GM23338 (cell line): Measurements from ENCODE around the gene TTPAL. TPM values are rescaled to one million over a fixed set of nuclear protein-coding genes. Genes with fewer than 3 reads are reported as not detected.

ENCODE experiments used
- ATAC-seq: fragments of 200-7000 bp; cut with Tn5 transposase; 3 replicates; pipeline ENCODE4 v1.9.1; 2020
- DNase-seq: peaks from one replicate; pipeline ENCODE4 v3.0.0-alpha.2; 2015; ENCODE audit warnings: low spot score
- H2AFZ ChIP-seq: fragments of 200-600 bp; sonication (generic); 2 replicates; pipeline ENCODE4 v1.8.0; 2016; ENCODE audit warnings: antibody characterized with exemption, mild to moderate bottlenecking, moderate library complexity
- H3F3A ChIP-seq: fragments of 200-600 bp; sonication (generic); replicated peaks from 2 replicates; pipeline ENCODE4 v1.8.0; 2017; ENCODE audit warnings: antibody characterized with exemption, mixed run types, low read depth
- H3K27ac ChIP-seq: fragments of 200-600 bp; sonication (generic); 2 replicates; pipeline ENCODE4 v1.6.1; 2016; ENCODE audit warnings: low read depth
- H3K27me3 ChIP-seq: fragments of 200-600 bp; sonication (generic); 2 replicates; pipeline ENCODE4 v1.8.0; 2016; ENCODE audit warnings: mild to moderate bottlenecking, mixed run types, moderate library complexity; ENCODE audit not compliant: insufficient read depth
- H3K36me3 ChIP-seq: fragments of 200-600 bp; sonication (generic); 2 replicates; pipeline ENCODE4 v1.8.0; 2016; ENCODE audit warnings: mild to moderate bottlenecking; ENCODE audit not compliant: insufficient read depth
- H3K4me1 ChIP-seq: fragments of 200-600 bp; sonication (generic); 2 replicates; pipeline ENCODE4 v1.8.0; 2016; ENCODE audit warnings: mild to moderate bottlenecking, moderate library complexity; ENCODE audit not compliant: insufficient read depth
- H3K4me2 ChIP-seq: fragments of 200-600 bp; sonication (generic); 2 replicates; pipeline ENCODE4 v1.7.1; 2017; ENCODE audit warnings: mixed run types
- H3K4me3 ChIP-seq: fragments of 200-600 bp; sonication (generic); 2 replicates; pipeline ENCODE4 v1.6.1; 2016; ENCODE audit warnings: mixed run types
- H3K79me2 ChIP-seq: fragments of 200-600 bp; sonication (generic); replicated peaks from 2 replicates; pipeline ENCODE4 v1.8.0; 2017; ENCODE audit warnings: mild to moderate bottlenecking; ENCODE audit not compliant: insufficient read depth
- H3K9me2 ChIP-seq: fragments of 200-600 bp; sonication (generic); 2 replicates; pipeline ENCODE4 v1.8.0; 2017; ENCODE audit not compliant: insufficient read depth
- H4K20me1 ChIP-seq: fragments of 200-600 bp; sonication (generic); replicated peaks from 2 replicates; pipeline ENCODE4 v1.8.0; 2017; ENCODE audit warnings: mild to moderate bottlenecking; ENCODE audit not compliant: insufficient read depth
- H3K27ac Mint-ChIP-seq: 2 replicates; pipeline ENCODE4 v1.8.0; 2020; ENCODE audit warnings: inconsistent platforms, mild to moderate bottlenecking, moderate library complexity, mixed read lengths
- H3K27me3 Mint-ChIP-seq: 3 replicates; pipeline ENCODE4 v1.8.0; 2022; ENCODE audit warnings: low read depth, mild to moderate bottlenecking, moderate library complexity, mixed read lengths, inconsistent platforms; ENCODE audit not compliant: insufficient read depth, poor library complexity
- H3K36me3 Mint-ChIP-seq: 3 replicates; pipeline ENCODE4 v1.8.0; 2021; ENCODE audit warnings: low read depth, mild to moderate bottlenecking, inconsistent platforms, moderate library complexity, mixed read lengths
- H3K4me1 Mint-ChIP-seq: 3 replicates; pipeline ENCODE4 v1.8.0; 2020; ENCODE audit warnings: mild to moderate bottlenecking, inconsistent platforms, mixed read lengths
- H3K4me3 Mint-ChIP-seq: 3 replicates; pipeline ENCODE4 v1.8.0; 2021; ENCODE audit warnings: moderate library complexity, mild to moderate bottlenecking, inconsistent platforms, mixed read lengths
- H3K9me3 Mint-ChIP-seq: 3 replicates; pipeline ENCODE4 v1.8.0; 2020; ENCODE audit warnings: moderate library complexity, mild to moderate bottlenecking, inconsistent platforms, mixed read lengths
- CREB1 ChIP-seq: fragments of 250-450 bp; sonication (Bioruptor Pico); IDR thresholded peaks from 2 replicates; pipeline ENCODE4 v1.5.0; 2020; ENCODE audit warnings: low read depth, mild to moderate bottlenecking, moderate library complexity
- CTCF ChIP-seq, 2 experiments: fragments of 200-600 bp in 1 of 2; sonication (generic) in 1 of 2; conservative IDR thresholded peaks; 2 replicates each; pipeline versions ENCODE4 v1.5.1 to v1.6.1; 2016 to 2017; ENCODE audit warnings: antibody characterized with exemption in 2 of 2, low read depth in 2 of 2, mild to moderate bottlenecking in 2 of 2, moderate library complexity in 1 of 2
- ETS1 ChIP-seq: IDR thresholded peaks from 2 replicates; pipeline ENCODE4 v1.6.1; 2016; ENCODE audit warnings: antibody characterized with exemption
- EZH2 ChIP-seq: fragments of 200-600 bp; sonication (generic); IDR thresholded peaks from one replicate; pipeline ENCODE4 v1.8.0; 2017; ENCODE audit warnings: antibody characterized with exemption, mild to moderate bottlenecking, low read depth; ENCODE audit not compliant: unreplicated experiment
- EZH2phosphoT487 ChIP-seq: fragments of 200-600 bp; sonication (generic); IDR thresholded peaks from one replicate; pipeline ENCODE4 v1.8.1; 2018; ENCODE audit warnings: antibody characterized with exemption; ENCODE audit not compliant: unreplicated experiment
- JUNB ChIP-seq: IDR thresholded peaks from one replicate; pipeline ENCODE4 v1.6.1; 2016; ENCODE audit warnings: antibody characterized with exemption; ENCODE audit not compliant: unreplicated experiment
- NANOG ChIP-seq: IDR thresholded peaks from 2 replicates; pipeline ENCODE4 v1.6.1; 2016; ENCODE audit warnings: antibody characterized with exemption, borderline replicate concordance
- POLR2AphosphoS5 ChIP-seq: IDR thresholded peaks from 2 replicates; pipeline ENCODE4 v1.6.1; 2016; ENCODE audit warnings: antibody characterized with exemption, low read depth
- REST ChIP-seq: IDR thresholded peaks from one replicate; pipeline ENCODE4 v1.6.1; 2018; ENCODE audit warnings: antibody characterized with exemption; ENCODE audit not compliant: unreplicated experiment
- STAT1 ChIP-seq: IDR thresholded peaks from one replicate; pipeline ENCODE4 v1.6.1; 2016; ENCODE audit warnings: antibody characterized with exemption; ENCODE audit not compliant: unreplicated experiment
- ZNF114 ChIP-seq: fragments of 250-450 bp; sonication (Bioruptor Pico); IDR thresholded peaks from 2 replicates; pipeline ENCODE4 v1.5.0; 2020; ENCODE audit warnings: mild to moderate bottlenecking, moderate library complexity
- ZNF331 ChIP-seq: fragments of 250-450 bp; sonication (Bioruptor Pico); IDR thresholded peaks from 2 replicates; pipeline ENCODE4 v1.5.0; 2020; ENCODE audit warnings: low read depth, mild to moderate bottlenecking, moderate library complexity
- ZNF462 ChIP-seq: fragments of 250-450 bp; sonication (Bioruptor Pico); IDR thresholded peaks from 2 replicates; pipeline ENCODE4 v1.5.0; 2020; ENCODE audit warnings: mild to moderate bottlenecking, moderate library complexity
- polyA plus RNA-seq: library from polyadenylated mRNA; unstranded; fragments of >200 nt; fragmentation: Nextera tagmentation; extraction: Ambion mirVana; gene quantifications from 2 replicates; pipeline ENCODE4 v1.2.1, GENCODE V29; 2016
- total RNA-seq: library from RNA; depleted of rRNA; stranded (reverse); fragments of >200 nt; shearing (Covaris generic); gene quantifications from 2 replicates; pipeline ENCODE4 v1.2.3, GENCODE V29; 2014

TTPAL gene
- total and polyA plus RNA-seq, 2 experiments from 2014 or later = 3.7 to 10.2 TPM

GRCh38 chr20:44433751-44434538, 41.7 kb upstream of the TTPAL start:
- TF ChIP-seq REST (no peak), ZNF462 (no peak), ZNF114 (no peak), CREB1 (no peak), POLR2AphosphoS5 (no peak), JUNB (no peak), STAT1 (no peak), ETS1 (no peak), EZH2phosphoT487 (no peak), EZH2 (no peak), CTCF (conservative IDR thresholded peaks at IDR 0.05; ENCODE audit: low read depth in 2 of 2) (no peak), NANOG (no peak), ZNF331 (no peak)
- Mint-ChIP-seq H3K27me3 (peaks cover 7% of the 10 kb centered on the region), H3K9me3 (no peaks in the 10 kb centered on the region; the same call in 2 of the 3 replicates), H3K36me3 (no peaks in the 10 kb centered on the region), H3K4me1 (no peaks in the 10 kb centered on the region), H3K27ac (no peak overlapping the region), H3K4me3 (no peak overlapping the region)
- no peak for DNase-seq
- peaks cover 2% of the 10 kb centered on the region; the same call in 1 of the 2 replicates for H3K9me2 ChIP-seq
- H3K27me3 ChIP-seq = no peaks in the 10 kb centered on the region
- H3K4me2 ChIP-seq = no peak overlapping the region
- no peak overlapping the region for H3K4me3 ChIP-seq
- no peak overlapping the region for H3K27ac ChIP-seq
- no peak for ATAC-seq
- no peaks in the 10 kb centered on the region for H3K4me1 ChIP-seq
- no peaks in the 10 kb centered on the region for H3K36me3 ChIP-seq
- H3F3A ChIP-seq = 0 out of 2 replicates have a peak, but pooled peaks cover 3% of the 10 kb centered on the region
- H4K20me1 ChIP-seq = no peaks in the 10 kb centered on the region
- no peaks in the 10 kb centered on the region for H3K79me2 ChIP-seq
- H2AFZ ChIP-seq = peak overlapping the region; percentile 66
